Right atrium auricular region (tissue), 2 donors: ENCODE data around the gene SPATA13. TPM values are rescaled to one million over a fixed set of nuclear protein-coding genes. Genes with fewer than 3 reads are reported as not detected.
"Not testable (repeated sequence)": the region's sequence is repeated elsewhere in the genome, so short reads cannot be mapped to it uniquely, and the experiment has no call there.

ENCODE experiments used
- DNase-seq: peaks from one replicate; pipeline ENCODE4 v3.0.0-alpha.2; 2019; ENCODE audit warnings: low spot score
- H3K27ac ChIP-seq, 2 donors: fragments of 200-600 bp; sonication (generic); 1 replicate in 1 of 2; 2 replicates in 1 of 2; pipeline ENCODE4 v1.5.1; 2016 to 2019
- H3K27me3 ChIP-seq, 2 donors: fragments of 200-600 bp; sonication (generic); one replicate each; pipeline versions ENCODE4 v1.5.1 to v1.6.0; 2017 to 2019
- H3K36me3 ChIP-seq: fragments of 200-600 bp; sonication (generic); one replicate; pipeline ENCODE4 v1.5.1; 2016
- H3K4me1 ChIP-seq, 2 donors: fragments of 200-600 bp; sonication (generic); one replicate each; pipeline versions ENCODE4 v1.5.1 to v1.6.0; 2017 to 2019
- H3K4me3 ChIP-seq, 2 donors: fragments of 200-600 bp; sonication (generic); 1 replicate in 1 of 2; 2 replicates in 1 of 2; pipeline ENCODE4 v1.5.1; 2017 to 2019; ENCODE audit warnings: mild to moderate bottlenecking in 1 of 2, moderate library complexity in 1 of 2
- H3K9me3 ChIP-seq, 2 donors: fragments of 200-600 bp; sonication (generic); one replicate each; pipeline ENCODE4 v1.5.1; 2019
- total RNA-seq, 2 donors: library from RNA; depleted of rRNA; stranded (reverse); fragments of >200 nt; gene quantifications; one replicate each; pipeline ENCODE4 v1.1.0, GENCODE V29; 2016
- TF ChIP-seq, protein P1 (sequence below), 2 donors: fragments of 200-600 bp; sonication (generic); IDR thresholded peaks; one replicate each; pipeline ENCODE4 v1.5.1; 2019; ENCODE audit warnings: antibody characterized with exemption in 2 of 2

The SPATA13 gene
- total RNA-seq, 2 donors from 2014 or later = 10.0 to 14.1 TPM

GRCh38 chr13:24307211-24308067 lies 146.9 kb downstream of the SPATA13 start:
- Histone ChIP-seq H3K27me3 (no peaks in the 10 kb centered on the region), H3K4me3 (no peak overlapping the region), H3K36me3 (peaks cover 7% of the 10 kb centered on the region), H3K27ac (peak overlapping the region in 1 of 2 donors; percentile 7), H3K4me1 (peaks cover 0 to 14% of the 10 kb centered on the region in 2 donors), H3K9me3 (no peaks in the 10 kb centered on the region)
- TF ChIP-seq, protein P1, sequence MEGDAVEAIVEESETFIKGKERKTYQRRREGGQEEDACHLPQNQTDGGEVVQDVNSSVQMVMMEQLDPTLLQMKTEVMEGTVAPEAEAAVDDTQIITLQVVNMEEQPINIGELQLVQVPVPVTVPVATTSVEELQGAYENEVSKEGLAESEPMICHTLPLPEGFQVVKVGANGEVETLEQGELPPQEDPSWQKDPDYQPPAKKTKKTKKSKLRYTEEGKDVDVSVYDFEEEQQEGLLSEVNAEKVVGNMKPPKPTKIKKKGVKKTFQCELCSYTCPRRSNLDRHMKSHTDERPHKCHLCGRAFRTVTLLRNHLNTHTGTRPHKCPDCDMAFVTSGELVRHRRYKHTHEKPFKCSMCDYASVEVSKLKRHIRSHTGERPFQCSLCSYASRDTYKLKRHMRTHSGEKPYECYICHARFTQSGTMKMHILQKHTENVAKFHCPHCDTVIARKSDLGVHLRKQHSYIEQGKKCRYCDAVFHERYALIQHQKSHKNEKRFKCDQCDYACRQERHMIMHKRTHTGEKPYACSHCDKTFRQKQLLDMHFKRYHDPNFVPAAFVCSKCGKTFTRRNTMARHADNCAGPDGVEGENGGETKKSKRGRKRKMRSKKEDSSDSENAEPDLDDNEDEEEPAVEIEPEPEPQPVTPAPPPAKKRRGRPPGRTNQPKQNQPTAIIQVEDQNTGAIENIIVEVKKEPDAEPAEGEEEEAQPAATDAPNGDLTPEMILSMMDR (IDR thresholded peaks at IDR 0.05) = no peak
- no peak for DNase-seq

DNA sequence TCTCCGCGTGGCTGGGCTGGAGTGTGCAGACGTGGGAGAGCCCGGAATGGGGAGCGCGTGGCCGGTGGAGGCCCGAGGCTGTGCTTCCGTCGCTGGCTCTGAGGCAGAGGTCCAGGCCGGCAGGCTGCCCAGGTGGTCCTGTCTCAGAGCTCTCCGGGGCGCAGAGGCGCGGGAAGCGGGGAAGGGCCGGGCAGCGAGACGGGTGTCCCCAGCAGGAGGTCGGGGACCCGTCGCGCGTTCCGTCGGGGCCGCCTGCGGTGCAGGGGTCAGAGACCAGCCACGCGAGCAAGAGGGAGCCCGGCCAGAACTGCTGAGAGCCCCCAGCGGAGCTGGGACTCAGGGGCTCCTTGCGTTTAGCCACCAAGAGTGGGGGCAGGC lies 147.5 kb downstream of the SPATA13 start:
- no peak for DNase-seq
- Histone ChIP-seq H3K36me3 (peaks cover 5% of the 10 kb centered on the region), H3K27ac (peak overlapping the region in 1 of 2 donors; percentile 7), H3K4me1 (peaks cover 0 to 14% of the 10 kb centered on the region in 2 donors), H3K27me3 (no peaks in the 10 kb centered on the region), H3K4me3 (no peak overlapping the region), H3K9me3 (no peaks in the 10 kb centered on the region)
- TF ChIP-seq, protein P1 (IDR thresholded peaks at IDR 0.05) = no peak

- Histone ChIP-seq H3K36me3 (no peaks in the 10 kb centered on the region), H3K4me1 (peaks cover 0 to 14% of the 10 kb centered on the region in 2 donors), H3K9me3 (no peaks in the 10 kb centered on the region), H3K4me3 (no peak overlapping the region), H3K27ac (no peak overlapping the region), H3K27me3 (no peaks in the 10 kb centered on the region)
- TF ChIP-seq, protein P1 (IDR thresholded peaks at IDR 0.05) = no peak
- no peak for DNase-seq
These were observed 148.0 kb downstream of the SPATA13 start for GRCh38 chr13:24308488-24309020.

DNA sequence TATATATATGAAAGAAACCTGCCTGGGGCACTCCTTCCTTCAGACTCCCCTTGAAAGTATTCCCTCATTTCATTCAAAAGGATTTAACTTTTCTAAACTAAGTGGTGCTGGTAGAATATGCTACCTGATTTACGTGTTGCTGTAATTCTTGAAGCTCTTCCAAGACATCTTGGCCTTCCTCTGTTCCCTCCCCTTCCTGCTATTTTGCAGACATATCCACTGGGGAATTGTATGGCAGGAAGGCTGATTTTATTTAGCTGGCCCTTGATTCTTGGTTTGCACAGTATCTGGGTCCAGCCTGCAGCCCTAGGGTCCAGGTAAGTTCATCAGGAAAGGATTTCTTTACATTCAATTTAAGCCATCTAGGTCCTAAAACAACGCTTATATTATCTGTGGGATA lies 148.8 kb downstream of the SPATA13 start, which contains the start of gene C1QTNF9:
TSS of gene C1QTNF9 (plus strand) at position 281 of the 400 bp plus-strand sequence. CDS start 6,424 bp downstream, outside the sequence.
- not testable (repeated sequence) for H3K27me3 ChIP-seq, DNase-seq, H3K27ac ChIP-seq, H3K36me3 ChIP-seq, H3K4me3 ChIP-seq, H3K9me3 ChIP-seq
- H3K4me1 ChIP-seq = peaks cover 0 to 11% of the 10 kb centered on the region in 2 donors

DNA sequence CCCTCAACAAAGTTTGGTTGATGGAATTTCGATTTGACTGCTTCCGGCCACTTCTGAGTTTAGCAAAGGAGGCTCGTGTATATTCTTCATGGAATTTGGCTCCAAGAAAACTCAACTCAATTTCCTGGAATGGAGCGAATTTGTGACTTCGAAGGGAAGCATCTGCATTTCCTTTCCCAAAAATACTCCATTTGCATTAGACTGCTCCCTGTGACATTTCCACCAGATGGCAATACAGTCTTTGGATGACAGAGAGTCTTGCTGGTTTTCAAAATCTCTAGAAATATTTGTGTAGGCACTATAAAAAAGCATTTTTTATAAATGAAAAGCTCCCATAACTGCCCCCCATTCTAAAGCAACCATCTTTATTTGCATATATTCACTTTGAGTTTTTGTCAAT lies 152.9 kb downstream of the SPATA13 start:
- no peak for DNase-seq
- H3K27ac ChIP-seq = no peak overlapping the region
- no peak overlapping the region for H3K4me3 ChIP-seq

DNA sequence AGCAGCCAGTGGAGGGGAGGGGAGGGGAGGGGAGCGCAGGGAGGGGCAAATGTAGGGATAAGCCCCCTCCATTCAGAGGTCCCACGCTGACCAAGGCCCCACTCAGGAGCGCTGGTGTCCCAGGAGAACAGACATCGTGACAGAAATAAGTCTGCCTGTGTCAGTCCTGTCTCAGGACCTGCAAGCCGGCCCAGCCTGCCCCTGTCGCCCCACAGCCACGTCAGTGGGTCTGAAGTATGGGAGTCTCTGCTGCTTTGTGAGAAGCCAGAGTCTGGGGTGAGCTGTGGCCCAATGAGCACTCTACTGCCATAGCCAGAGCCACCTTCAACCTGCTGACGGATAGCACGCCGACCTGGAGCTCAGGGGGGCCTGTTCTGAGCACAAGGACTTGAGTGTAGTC lies 157.3 kb downstream of the SPATA13 start:
- not testable (repeated sequence) for H3K9me3 ChIP-seq, H3K4me3 ChIP-seq, H3K36me3 ChIP-seq, DNase-seq, H3K27ac ChIP-seq, H3K27me3 ChIP-seq, H3K4me1 ChIP-seq

More for the DNA sequence above, 152.9 kb downstream of the SPATA13 start:
- no peaks in the 10 kb centered on the region for H3K27me3 ChIP-seq
- H3K4me1 ChIP-seq = peaks cover 0 to 2% of the 10 kb centered on the region in 2 donors
- H3K36me3 ChIP-seq = no peaks in the 10 kb centered on the region
- TF ChIP-seq, protein P1 (IDR thresholded peaks at IDR 0.05) = peak; percentile 13 to 56
- no peaks in the 10 kb centered on the region for H3K9me3 ChIP-seq

GRCh38 chr13:24318878-24319277 lies 158.4 kb downstream of the SPATA13 start:
- H3K4me1 ChIP-seq, H3K27me3 ChIP-seq, H3K36me3 ChIP-seq, H3K27ac ChIP-seq, H3K4me3 ChIP-seq, DNase-seq, H3K9me3 ChIP-seq: not testable (repeated sequence)

DNA sequence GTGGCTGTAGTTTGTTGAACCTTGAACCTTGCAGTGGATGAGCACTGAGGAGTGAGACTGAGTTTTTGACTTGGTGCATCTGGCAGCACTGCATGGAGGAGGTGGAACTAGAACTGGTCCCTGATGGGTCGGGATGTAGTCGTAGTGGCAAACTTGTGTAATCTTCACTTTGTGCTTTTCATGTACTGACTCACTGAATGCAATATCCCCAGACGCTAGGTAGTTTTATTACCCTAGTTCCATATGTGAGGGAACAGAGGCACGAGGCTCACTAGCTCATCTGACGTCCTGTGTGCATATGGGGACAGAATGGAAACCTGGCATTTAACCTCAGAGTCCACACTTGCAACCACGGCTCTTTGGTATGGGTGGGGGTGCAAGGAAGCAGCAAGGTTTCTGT lies 159.1 kb downstream of the SPATA13 start:
- H3K4me3 ChIP-seq = not testable (repeated sequence)

DNA sequence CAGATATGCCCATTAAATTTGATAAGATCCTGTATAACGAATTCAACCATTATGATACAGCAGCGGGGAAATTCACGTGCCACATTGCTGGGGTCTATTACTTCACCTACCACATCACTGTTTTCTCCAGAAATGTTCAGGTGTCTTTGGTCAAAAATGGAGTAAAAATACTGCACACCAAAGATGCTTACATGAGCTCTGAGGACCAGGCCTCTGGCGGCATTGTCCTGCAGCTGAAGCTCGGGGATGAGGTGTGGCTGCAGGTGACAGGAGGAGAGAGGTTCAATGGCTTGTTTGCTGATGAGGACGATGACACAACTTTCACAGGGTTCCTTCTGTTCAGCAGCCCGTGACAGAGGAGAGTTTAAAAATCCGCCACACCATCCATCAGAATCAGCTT lies 160.9 kb downstream of the SPATA13 start:
- not testable (repeated sequence) for H3K4me1 ChIP-seq, H3K27ac ChIP-seq, H3K9me3 ChIP-seq, H3K4me3 ChIP-seq, H3K36me3 ChIP-seq, DNase-seq, H3K27me3 ChIP-seq

More for the DNA sequence above, 159.1 kb downstream of the SPATA13 start:
- not testable (repeated sequence) for H3K4me1 ChIP-seq, DNase-seq, H3K36me3 ChIP-seq, H3K27me3 ChIP-seq, H3K9me3 ChIP-seq, H3K27ac ChIP-seq

DNA sequence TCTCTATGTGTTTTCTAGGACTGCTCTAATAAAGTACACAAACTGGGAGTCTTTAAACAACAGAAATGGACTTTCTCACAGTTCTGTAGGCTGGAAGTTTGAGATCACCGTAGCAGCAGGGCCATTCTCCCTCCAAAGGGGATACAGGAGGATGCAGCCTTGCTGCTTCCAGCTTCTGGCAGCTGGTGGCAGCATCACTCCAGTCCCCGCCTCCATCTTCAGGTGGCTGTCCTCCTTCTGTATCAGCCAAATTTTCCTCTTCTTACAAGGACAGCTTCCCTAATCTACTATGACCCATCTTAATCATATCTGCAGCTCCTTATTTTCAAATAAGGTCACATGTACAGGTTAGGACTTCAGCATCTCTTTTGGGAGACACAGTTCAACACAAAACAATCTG lies 161.9 kb downstream of the SPATA13 start:
- H3K4me1 ChIP-seq, H3K4me3 ChIP-seq, DNase-seq, H3K9me3 ChIP-seq, H3K36me3 ChIP-seq, H3K27me3 ChIP-seq, H3K27ac ChIP-seq: not testable (repeated sequence)
